DND-41 (cell line): ENCODE results near the gene ZNF71.

Experiments
- CTCF ChIP-seq: IDR thresholded peaks from 2 replicates; pipeline ENCODE4 v1.5.1; 2012; ENCODE audit warnings: borderline replicate concordance, low read length, moderate library complexity, mild to moderate bottlenecking; ENCODE audit not compliant: poor library complexity, severe bottlenecking; ENCODE audit errors: extremely low read depth
- EZH2 ChIP-seq: IDR thresholded peaks from 3 replicates; pipeline ENCODE4 v1.6.1; 2012; ENCODE audit warnings: borderline replicate concordance, low read depth, mild to moderate bottlenecking, moderate library complexity, low read length, inconsistent platforms; ENCODE audit not compliant: severe bottlenecking

DNA sequence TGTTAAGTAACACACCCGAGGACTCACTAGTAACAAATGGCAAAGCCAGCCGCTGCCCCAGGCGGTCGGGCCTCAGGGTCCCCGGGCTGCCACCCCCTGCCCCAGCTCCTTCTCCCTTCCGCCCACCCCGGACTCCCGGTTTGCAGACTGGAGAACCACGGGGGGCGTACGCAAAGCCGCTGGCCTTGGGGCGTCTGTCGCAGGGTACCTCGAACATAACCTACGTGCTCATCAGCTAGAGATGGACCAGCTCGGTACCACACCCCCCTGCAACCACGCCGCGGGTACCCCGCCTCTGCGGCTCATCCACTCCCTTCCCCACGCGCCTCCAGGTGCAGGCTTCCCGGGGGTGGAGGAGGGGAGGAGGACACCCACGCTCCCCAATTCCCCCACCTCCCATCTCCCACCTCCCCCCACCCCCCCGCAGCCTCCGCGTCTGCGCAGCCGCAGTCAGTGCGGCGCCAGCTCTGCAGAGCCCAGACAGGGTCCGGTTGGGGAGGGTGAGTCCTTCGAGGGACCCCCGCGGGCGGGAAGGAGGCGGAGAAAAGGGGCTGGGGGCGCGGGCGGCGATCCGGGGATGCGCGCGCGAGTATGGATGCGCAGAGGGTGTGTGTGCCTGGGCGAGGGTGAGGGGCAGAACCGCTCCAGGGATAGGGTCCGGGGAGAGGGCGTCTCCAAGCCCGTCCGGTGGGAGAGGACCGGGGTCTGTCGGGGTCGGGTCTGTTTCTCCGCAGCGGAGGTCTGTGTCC is 47.8 kb downstream of the ZNF71 start, which contains the start of gene SMIM17:
- TF ChIP-seq CTCF (no peak), EZH2 (no peak)
